HFF-Myc (cell line): ENCODE measurements around the gene ZNF597.
A peak's percentile ranks its signal among the peaks of the same experiment; 100 is the strongest.

Source experiments
- DNase-seq: peaks from one replicate; pipeline ENCODE4 v3.0.0-alpha.2; 2011; ENCODE audit warnings: low read depth; ENCODE audit errors: extremely low read depth
- H3K4me3 ChIP-seq: replicated peaks from 2 replicates; pipeline ENCODE4 v1.5.1; 2011; ENCODE audit warnings: low read depth, mild to moderate bottlenecking, control low read depth, low read length
- CTCF ChIP-seq: IDR thresholded peaks from 2 replicates; pipeline ENCODE4 v1.5.1; 2012; ENCODE audit warnings: mild to moderate bottlenecking, low read depth, low read length, control low read depth; ENCODE audit errors: missing control alignments

Gene ZNF597

DNA sequence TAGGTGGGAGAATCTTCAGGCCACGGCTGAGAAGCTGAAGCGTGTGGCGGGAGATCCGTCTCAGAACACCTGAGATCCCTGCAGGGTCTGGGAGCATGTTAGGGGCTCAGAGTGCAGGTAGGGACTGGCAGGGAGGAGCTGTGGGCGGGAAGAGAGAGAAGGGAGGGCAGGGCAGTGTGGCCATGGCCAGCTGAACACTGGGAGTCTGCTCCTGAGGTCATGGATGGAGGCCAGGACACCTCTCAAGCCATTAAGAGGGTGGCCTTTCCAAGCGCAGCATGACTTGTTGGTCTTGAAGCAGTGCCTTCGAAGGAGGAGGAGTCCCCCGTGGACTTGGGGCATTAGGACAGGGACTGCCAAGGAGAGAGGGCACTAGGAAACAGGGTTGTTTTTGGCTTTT, 23.9 kb upstream of the ZNF597 start:
- TF ChIP-seq CTCF, result no peak
- no peak overlapping the region for H3K4me3 ChIP-seq
- no peak for DNase-seq

GRCh38 chr16:3465911-3466584, 22.7 kb upstream of the ZNF597 start:
- TF ChIP-seq CTCF, result no peak
- DNase-seq, result no peak
- H3K4me3 ChIP-seq, result no peak overlapping the region

GRCh38 chr16:3465301-3465700, 22.0 kb upstream of the ZNF597 start:
- H3K4me3 ChIP-seq, result no peak overlapping the region
- DNase-seq, result no peak
- TF ChIP-seq CTCF, result no peak

- H3K4me3 ChIP-seq, result no peak overlapping the region
- no peak for TF ChIP-seq CTCF
- DNase-seq, result no peak
These were observed 17.8 kb upstream of the ZNF597 start for GRCh38 chr16:3461151-3461550.

GRCh38 chr16:3460585-3460984, 17.3 kb upstream of the ZNF597 start:
- DNase-seq, result no peak
- H3K4me3 ChIP-seq, result no peak overlapping the region
- TF ChIP-seq CTCF, result no peak

- H3K4me3 ChIP-seq, result peak overlapping the region; percentile 77; the same call in 1 of the 2 replicates
- no peak for DNase-seq
- TF ChIP-seq CTCF, result no peak
These were observed 16.8 kb upstream of the ZNF597 start for GRCh38 chr16:3460121-3460520.
